Progenitor cell of endocrine pancreas (in vitro differentiated cells): ENCODE results near the gene DTWD2. TPM values are rescaled to one million over a fixed set of nuclear protein-coding genes. Genes with fewer than 3 reads are reported as not detected.
"Not testable (repeated sequence)": the region's sequence is repeated elsewhere in the genome, so short reads cannot be mapped to it uniquely, and the experiment has no call there.

Experiments used
- DNase-seq: peaks from one replicate; pipeline ENCODE4 v3.0.0; 2021; ENCODE audit warnings: low spot score; ENCODE audit not compliant: unreplicated experiment
- H3K27ac Mint-ChIP-seq: 2 replicates; pipeline ENCODE4 v1.8.0; 2021; ENCODE audit warnings: mild to moderate bottlenecking, moderate library complexity, mixed read lengths
- H3K27me3 Mint-ChIP-seq: 2 replicates; pipeline ENCODE4 v1.8.0; 2021; ENCODE audit warnings: mixed read lengths
- H3K36me3 Mint-ChIP-seq: 2 replicates; pipeline ENCODE4 v1.8.0; 2022; ENCODE audit warnings: mixed read lengths; ENCODE audit not compliant: insufficient read depth
- H3K4me1 Mint-ChIP-seq: 2 replicates; pipeline ENCODE4 v1.8.0; 2021; ENCODE audit warnings: low read depth, mixed read lengths
- H3K4me3 Mint-ChIP-seq: 2 replicates; pipeline ENCODE4 v1.8.0; 2021; ENCODE audit warnings: low read depth, mild to moderate bottlenecking, moderate library complexity, mixed read lengths
- H3K9me3 Mint-ChIP-seq: 2 replicates; pipeline ENCODE4 v1.8.0; 2021; ENCODE audit warnings: low read depth, mixed read lengths
- total RNA-seq: library from RNA; stranded (reverse); gene quantifications from 2 replicates; pipeline ENCODE4 v1.2.1, GENCODE V29; 2021
- TF ChIP-seq, protein P1 (sequence below): fragments of 200-600 bp; sonication (generic); IDR thresholded peaks from one replicate; pipeline ENCODE4 v1.5.0; 2021; ENCODE audit warnings: antibody characterized with exemption, mild to moderate bottlenecking; ENCODE audit not compliant: unreplicated experiment

Gene DTWD2
- total RNA-seq, 1 donor from 2014 or later: 7.7 TPM

DNA sequence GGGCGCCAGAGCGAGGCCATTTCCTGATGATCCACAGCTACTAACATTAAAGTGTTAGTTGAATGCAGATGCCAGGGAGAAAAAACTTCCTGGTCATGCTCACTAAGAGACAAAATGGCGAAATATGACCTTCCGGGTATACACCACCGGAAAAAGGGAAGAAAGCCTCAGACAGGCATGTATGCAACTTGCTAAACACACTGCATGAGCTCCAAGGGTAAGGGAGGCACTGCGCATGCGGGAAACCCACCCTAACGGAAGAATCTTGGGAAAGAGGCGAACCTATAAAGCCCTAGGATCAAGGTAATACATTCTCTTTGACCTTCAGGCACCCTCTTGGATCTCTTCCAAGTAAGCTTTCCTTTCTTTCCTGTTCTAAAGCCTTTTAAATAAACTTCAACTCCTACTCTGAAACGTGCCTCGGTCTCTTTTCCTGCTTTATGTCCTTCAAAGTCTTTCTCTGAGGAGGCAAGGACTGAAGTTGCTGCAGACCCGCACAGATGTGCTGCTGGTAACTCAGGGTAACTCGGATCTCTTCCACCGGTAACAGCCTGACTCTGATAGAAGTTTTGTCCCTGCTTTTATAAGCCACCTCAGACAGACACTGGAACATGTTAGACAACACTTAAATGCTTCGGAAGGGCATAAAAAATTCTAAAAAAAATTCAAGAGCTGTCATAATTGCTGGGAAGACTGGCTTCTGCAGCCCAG is 64.9 kb downstream of the DTWD2 start:
- no peaks in the 10 kb centered on the region for H3K27me3 Mint-ChIP-seq

DNA sequence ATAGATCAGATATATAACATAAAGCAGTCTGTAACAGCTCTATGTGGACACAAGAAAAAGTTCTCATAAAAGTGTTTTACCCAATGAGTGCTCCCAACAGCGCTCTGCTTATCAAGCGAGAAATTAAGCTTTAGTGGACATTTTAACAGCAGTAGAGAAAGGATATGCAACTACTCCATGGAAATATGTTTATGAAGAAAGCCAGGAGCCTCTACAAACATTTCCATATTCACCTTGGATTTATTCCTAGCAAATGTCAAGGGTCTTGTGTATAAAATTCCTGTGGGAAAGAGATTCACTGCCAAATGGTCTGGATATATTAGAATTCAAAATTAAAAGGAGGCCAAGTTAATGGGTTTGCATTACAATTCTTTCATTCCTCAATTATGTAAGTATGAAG is 66.5 kb downstream of the DTWD2 start:
- Mint-ChIP-seq H3K36me3 (peaks cover 5% of the 10 kb centered on the region), H3K4me3 (no peak overlapping the region), H3K27me3 (no peaks in the 10 kb centered on the region), H3K27ac (no peak overlapping the region), H3K4me1 (no peaks in the 10 kb centered on the region), H3K9me3 (no peaks in the 10 kb centered on the region)
- TF ChIP-seq, protein P1, sequence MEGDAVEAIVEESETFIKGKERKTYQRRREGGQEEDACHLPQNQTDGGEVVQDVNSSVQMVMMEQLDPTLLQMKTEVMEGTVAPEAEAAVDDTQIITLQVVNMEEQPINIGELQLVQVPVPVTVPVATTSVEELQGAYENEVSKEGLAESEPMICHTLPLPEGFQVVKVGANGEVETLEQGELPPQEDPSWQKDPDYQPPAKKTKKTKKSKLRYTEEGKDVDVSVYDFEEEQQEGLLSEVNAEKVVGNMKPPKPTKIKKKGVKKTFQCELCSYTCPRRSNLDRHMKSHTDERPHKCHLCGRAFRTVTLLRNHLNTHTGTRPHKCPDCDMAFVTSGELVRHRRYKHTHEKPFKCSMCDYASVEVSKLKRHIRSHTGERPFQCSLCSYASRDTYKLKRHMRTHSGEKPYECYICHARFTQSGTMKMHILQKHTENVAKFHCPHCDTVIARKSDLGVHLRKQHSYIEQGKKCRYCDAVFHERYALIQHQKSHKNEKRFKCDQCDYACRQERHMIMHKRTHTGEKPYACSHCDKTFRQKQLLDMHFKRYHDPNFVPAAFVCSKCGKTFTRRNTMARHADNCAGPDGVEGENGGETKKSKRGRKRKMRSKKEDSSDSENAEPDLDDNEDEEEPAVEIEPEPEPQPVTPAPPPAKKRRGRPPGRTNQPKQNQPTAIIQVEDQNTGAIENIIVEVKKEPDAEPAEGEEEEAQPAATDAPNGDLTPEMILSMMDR: no peak
- DNase-seq: no peak

More for the DNA sequence above, 64.9 kb downstream of the DTWD2 start:
- Mint-ChIP-seq H3K36me3 (peaks cover 5% of the 10 kb centered on the region), H3K4me3 (no peak overlapping the region), H3K4me1 (no peaks in the 10 kb centered on the region), H3K27ac (no peak overlapping the region), H3K9me3 (no peaks in the 10 kb centered on the region)
- TF ChIP-seq, protein P1: no peak
- DNase-seq: no peak

DNA sequence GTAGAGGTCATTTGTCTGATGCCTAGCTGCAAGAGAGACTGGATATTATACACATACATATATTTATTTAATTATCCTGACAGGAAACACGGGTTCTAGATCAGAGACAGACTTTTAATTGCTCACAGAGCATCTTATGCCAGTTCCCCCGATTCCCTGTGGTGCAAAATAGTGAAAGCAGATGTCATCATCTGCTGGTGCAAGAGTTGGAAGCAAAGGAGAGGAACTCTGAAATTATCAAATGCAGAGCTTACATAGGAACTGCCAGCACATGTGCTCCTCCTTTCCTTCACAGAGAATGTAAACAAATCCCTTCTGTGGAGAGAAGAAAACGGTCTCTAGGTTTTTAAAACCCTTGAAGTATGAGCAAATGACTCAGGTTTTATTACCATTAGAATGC is 69.3 kb downstream of the DTWD2 start:
- Mint-ChIP-seq H3K9me3 (peaks cover 4% of the 10 kb centered on the region), H3K4me1 (no peaks in the 10 kb centered on the region), H3K27me3 (no peaks in the 10 kb centered on the region), H3K36me3 (peaks cover 4% of the 10 kb centered on the region), H3K27ac (peak overlapping the region; percentile 38), H3K4me3 (no peak overlapping the region)
- TF ChIP-seq, protein P1: no peak
- no peak for DNase-seq

DNA sequence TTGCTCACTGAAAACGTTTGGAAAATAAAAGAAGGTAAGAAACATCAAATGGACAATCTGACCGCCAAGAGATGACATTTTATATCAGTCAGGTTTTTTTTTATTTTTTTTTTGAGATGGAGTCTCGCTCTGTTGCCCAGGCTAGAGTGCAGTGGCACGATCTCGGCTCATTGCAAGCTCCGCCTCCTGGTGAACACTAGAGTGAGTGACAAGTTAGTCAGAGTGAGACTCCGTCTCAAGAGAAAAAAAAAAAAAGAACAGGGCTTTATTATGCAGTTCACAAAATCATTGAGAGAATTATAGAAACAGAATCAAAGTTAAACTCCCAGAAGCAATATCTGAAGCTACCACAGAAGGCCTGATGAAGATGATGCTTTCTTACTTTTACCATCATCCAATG is 70.1 kb downstream of the DTWD2 start:
- Mint-ChIP-seq H3K9me3 (peaks cover 4% of the 10 kb centered on the region), H3K27ac (no peak overlapping the region), H3K27me3 (no peaks in the 10 kb centered on the region), H3K4me1 (no peaks in the 10 kb centered on the region), H3K4me3 (no peak overlapping the region), H3K36me3 (peaks cover 4% of the 10 kb centered on the region)
- DNase-seq: no peak
- TF ChIP-seq, protein P1: no peak

DNA sequence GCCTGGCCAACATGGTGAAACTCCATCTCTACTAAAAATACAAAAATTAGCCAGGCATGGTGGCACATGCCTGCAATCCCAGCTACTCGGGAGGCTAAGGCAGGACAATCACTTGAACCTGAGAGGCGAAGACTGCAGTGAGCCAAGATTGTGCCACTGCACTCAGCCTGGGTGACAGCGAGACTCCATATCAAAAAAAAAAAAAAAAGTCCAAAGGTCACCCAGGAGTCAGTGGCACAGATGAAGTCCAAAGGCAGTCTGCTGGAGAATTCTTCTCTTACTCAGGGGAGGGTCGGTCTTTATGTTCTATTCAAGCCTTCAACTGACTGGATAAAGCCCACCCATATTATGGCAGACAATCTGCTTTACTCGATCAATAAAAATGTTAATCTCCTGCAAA is 80.8 kb downstream of the DTWD2 start:
- H3K9me3 Mint-ChIP-seq, H3K4me3 Mint-ChIP-seq: not testable (repeated sequence)

DNA sequence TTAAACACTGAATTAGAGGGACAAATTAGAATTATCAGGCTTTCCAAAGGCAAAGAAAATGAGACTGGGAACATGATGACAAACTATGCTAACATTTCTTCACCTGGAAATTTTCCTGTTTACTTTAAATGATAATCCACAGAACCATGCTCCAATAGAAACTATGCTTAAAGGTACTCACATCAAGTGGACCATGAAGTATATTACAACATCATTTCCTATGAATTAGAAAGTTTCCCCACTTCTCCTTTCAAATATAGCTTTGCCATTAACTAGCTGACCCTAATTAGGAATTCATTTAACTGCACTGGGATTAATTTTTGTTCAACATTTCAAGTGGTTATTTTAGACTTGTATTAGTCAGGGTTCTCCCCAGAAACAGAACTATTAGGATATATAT is 81.4 kb downstream of the DTWD2 start:
- H3K4me3 Mint-ChIP-seq: no peak overlapping the region
- TF ChIP-seq, protein P1: no peak
- no peaks in the 10 kb centered on the region for H3K36me3 Mint-ChIP-seq
- H3K27ac Mint-ChIP-seq: no peak overlapping the region
- H3K27me3 Mint-ChIP-seq: no peaks in the 10 kb centered on the region
- H3K4me1 Mint-ChIP-seq: peaks cover 5% of the 10 kb centered on the region
- DNase-seq: no peak
- peaks cover 5% of the 10 kb centered on the region for H3K9me3 Mint-ChIP-seq

More for the DNA sequence above, 80.8 kb downstream of the DTWD2 start:
- H3K4me1 Mint-ChIP-seq, H3K27ac Mint-ChIP-seq, DNase-seq, H3K36me3 Mint-ChIP-seq, H3K27me3 Mint-ChIP-seq: not testable (repeated sequence)
